ENCODE data around the gene KCNIP2.
A peak's percentile ranks its signal among the peaks of the same experiment; 100 is the strongest.

The KCNIP2 gene

GRCh38 chr10:101783736-101784118 lies 59.9 kb downstream of the KCNIP2 start:
- DNase-seq: no peak

GRCh38 chr10:101782811-101783735 lies 60.5 kb downstream of the KCNIP2 start, which contains the start of gene NPM3:
NPM3 (minus strand) TSS chr10:101783446; CDS start chr10:101783390, 56 bp downstream.
- DNase-seq: peak; percentile 12 to 85 (median 57)

- DNase-seq: no peak
Observed at GRCh38 chr10:101781984-101782810, 61.4 kb downstream of the KCNIP2 start.

GRCh38 chr10:101781655-101781983 lies 62.0 kb downstream of the KCNIP2 start:
- DNase-seq: no peak

- peak in 44 of 51 donors; percentile 4 to 74 (median 38) for DNase-seq
Observed at GRCh38 chr10:101780818-101781654, 62.6 kb downstream of the KCNIP2 start.

- no peak for DNase-seq
Observed at GRCh38 chr10:101780187-101780817, 63.3 kb downstream of the KCNIP2 start.

- peak in 47 of 51 donors; percentile 7 to 81 (median 47) for DNase-seq
Observed at GRCh38 chr10:101779544-101780186, 63.9 kb downstream of the KCNIP2 start.

- DNase-seq: no peak
Observed at GRCh38 chr10:101778781-101779543, 64.6 kb downstream of the KCNIP2 start.

GRCh38 chr10:101778151-101778780 lies 65.3 kb downstream of the KCNIP2 start:
- DNase-seq: no peak

GRCh38 chr10:101777619-101778145 lies 65.9 kb downstream of the KCNIP2 start:
- no peak for DNase-seq

GRCh38 chr10:101776161-101776817 lies 67.3 kb downstream of the KCNIP2 start:
- DNase-seq: no peak
